ENCODE measurements around the gene IRAK1BP1. TPM values are rescaled to one million over a fixed set of nuclear protein-coding genes. Genes with fewer than 3 reads are reported as not detected.

Gene IRAK1BP1
- total RNA-seq, 1 donor from 2014 or later: 3.4 TPM

DNA sequence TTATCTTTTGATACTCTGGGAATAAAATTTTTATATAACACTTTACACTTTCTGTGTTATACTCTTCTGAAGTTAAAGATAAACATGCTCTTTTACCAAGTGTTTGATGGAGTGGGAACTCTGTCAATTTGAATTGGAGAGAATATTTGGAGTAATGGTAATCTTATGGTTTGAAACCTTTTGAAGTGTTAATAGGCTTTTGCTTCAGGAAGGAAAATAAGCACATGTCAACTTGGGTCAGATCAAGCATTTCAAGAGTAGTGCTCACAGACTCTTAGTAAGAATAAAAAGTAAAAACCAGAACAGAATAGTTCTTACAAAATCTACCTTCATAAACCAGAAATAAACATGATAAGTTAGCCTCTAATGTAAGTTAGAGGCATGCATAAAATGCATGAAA is 24.4 kb upstream of the IRAK1BP1 start:
- Histone ChIP-seq H3K4me2 (ENCODE audit: low read length) (no peak overlapping the region), H3K4me3 (ENCODE audit: insufficient read depth, low read depth, low read length) (no peak overlapping the region), H3K36me3 (ENCODE audit: insufficient read depth, low read length) (no peaks in the 10 kb centered on the region), H3K9ac (ENCODE audit: low read length) (no peak overlapping the region), H3K4me1 (ENCODE audit: insufficient read depth, low read length) (no peaks in the 10 kb centered on the region), H4K20me1 (ENCODE audit: insufficient read depth, low read length) (no peaks in the 10 kb centered on the region), H3K9me3 (ENCODE audit: insufficient read depth, low read depth, low read length) (no peaks in the 10 kb centered on the region), H2AFZ (ENCODE audit: low read depth, low read length) (no peak overlapping the region), H3K27ac (ENCODE audit: low read depth, low read length) (no peak overlapping the region), H3K79me2 (ENCODE audit: insufficient read depth, low read length) (no peaks in the 10 kb centered on the region), H3K27me3 (ENCODE audit: insufficient read depth, low read length) (no peaks in the 10 kb centered on the region)
- Mint-ChIP-seq H3K36me3 (ENCODE audit: low read depth, unreplicated experiment) (no peaks in the 10 kb centered on the region), H3K27me3 (ENCODE audit: low read depth, unreplicated experiment) (no peaks in the 10 kb centered on the region), H3K4me1 (ENCODE audit: low read depth, unreplicated experiment) (peaks cover 2% of the 10 kb centered on the region), H3K4me3 (ENCODE audit: unreplicated experiment) (no peak overlapping the region), H3K27ac (ENCODE audit: unreplicated experiment) (no peak overlapping the region), H3K9me3 (ENCODE audit: unreplicated experiment) (no peaks in the 10 kb centered on the region)
- FAIRE-seq: no peak
- DNase-seq (ENCODE audit: low read depth): no peak
- TF ChIP-seq, protein P1, sequence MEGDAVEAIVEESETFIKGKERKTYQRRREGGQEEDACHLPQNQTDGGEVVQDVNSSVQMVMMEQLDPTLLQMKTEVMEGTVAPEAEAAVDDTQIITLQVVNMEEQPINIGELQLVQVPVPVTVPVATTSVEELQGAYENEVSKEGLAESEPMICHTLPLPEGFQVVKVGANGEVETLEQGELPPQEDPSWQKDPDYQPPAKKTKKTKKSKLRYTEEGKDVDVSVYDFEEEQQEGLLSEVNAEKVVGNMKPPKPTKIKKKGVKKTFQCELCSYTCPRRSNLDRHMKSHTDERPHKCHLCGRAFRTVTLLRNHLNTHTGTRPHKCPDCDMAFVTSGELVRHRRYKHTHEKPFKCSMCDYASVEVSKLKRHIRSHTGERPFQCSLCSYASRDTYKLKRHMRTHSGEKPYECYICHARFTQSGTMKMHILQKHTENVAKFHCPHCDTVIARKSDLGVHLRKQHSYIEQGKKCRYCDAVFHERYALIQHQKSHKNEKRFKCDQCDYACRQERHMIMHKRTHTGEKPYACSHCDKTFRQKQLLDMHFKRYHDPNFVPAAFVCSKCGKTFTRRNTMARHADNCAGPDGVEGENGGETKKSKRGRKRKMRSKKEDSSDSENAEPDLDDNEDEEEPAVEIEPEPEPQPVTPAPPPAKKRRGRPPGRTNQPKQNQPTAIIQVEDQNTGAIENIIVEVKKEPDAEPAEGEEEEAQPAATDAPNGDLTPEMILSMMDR (IDR thresholded peaks at IDR 0.05; ENCODE audit: insufficient read depth, low read depth, low read length): no peak
- no peak for TF ChIP-seq EZH2 (IDR thresholded peaks at IDR 0.05; ENCODE audit: insufficient read depth, low read length)

DNA sequence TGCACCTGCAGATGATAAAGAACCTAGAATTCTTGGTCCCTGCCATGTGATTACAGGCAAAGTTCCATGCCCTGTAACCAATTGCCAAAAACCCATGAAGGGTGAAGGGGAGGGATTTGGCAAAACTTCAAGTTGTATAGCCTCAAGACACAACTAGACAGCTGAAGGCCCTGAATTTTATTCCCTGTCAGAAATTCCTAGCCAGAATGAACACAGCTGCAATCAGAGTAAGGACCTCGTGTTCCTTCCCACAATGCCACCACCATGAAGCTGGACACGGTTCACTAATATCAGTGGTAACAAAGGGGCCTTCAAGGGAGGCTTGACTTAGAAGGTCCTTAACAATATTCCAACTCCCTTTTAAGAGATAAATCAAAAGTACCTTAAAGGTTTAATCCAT is 22.5 kb upstream of the IRAK1BP1 start:
- Histone ChIP-seq H3K9ac (ENCODE audit: low read length) (no peak overlapping the region), H2AFZ (ENCODE audit: low read depth, low read length) (no peak overlapping the region), H3K36me3 (ENCODE audit: insufficient read depth, low read length) (no peaks in the 10 kb centered on the region), H3K4me1 (ENCODE audit: insufficient read depth, low read length) (no peaks in the 10 kb centered on the region), H3K4me3 (ENCODE audit: insufficient read depth, low read depth, low read length) (no peak overlapping the region), H3K4me2 (ENCODE audit: low read length) (no peak overlapping the region), H3K27ac (ENCODE audit: low read depth, low read length) (no peak overlapping the region), H3K27me3 (ENCODE audit: insufficient read depth, low read length) (no peaks in the 10 kb centered on the region), H3K9me3 (ENCODE audit: insufficient read depth, low read depth, low read length) (no peaks in the 10 kb centered on the region), H4K20me1 (ENCODE audit: insufficient read depth, low read length) (no peaks in the 10 kb centered on the region), H3K79me2 (ENCODE audit: insufficient read depth, low read length) (no peaks in the 10 kb centered on the region)
- FAIRE-seq: no peak
- Mint-ChIP-seq H3K27ac (ENCODE audit: unreplicated experiment) (no peak overlapping the region), H3K36me3 (ENCODE audit: low read depth, unreplicated experiment) (no peaks in the 10 kb centered on the region), H3K4me3 (ENCODE audit: unreplicated experiment) (no peak overlapping the region), H3K27me3 (ENCODE audit: low read depth, unreplicated experiment) (no peaks in the 10 kb centered on the region), H3K9me3 (ENCODE audit: unreplicated experiment) (no peaks in the 10 kb centered on the region), H3K4me1 (ENCODE audit: low read depth, unreplicated experiment) (peaks cover 2% of the 10 kb centered on the region)
- DNase-seq (ENCODE audit: low read depth): no peak
- no peak for TF ChIP-seq EZH2 (IDR thresholded peaks at IDR 0.05; ENCODE audit: insufficient read depth, low read length)
- TF ChIP-seq, protein P1 (IDR thresholded peaks at IDR 0.05; ENCODE audit: insufficient read depth, low read depth, low read length): no peak

DNA sequence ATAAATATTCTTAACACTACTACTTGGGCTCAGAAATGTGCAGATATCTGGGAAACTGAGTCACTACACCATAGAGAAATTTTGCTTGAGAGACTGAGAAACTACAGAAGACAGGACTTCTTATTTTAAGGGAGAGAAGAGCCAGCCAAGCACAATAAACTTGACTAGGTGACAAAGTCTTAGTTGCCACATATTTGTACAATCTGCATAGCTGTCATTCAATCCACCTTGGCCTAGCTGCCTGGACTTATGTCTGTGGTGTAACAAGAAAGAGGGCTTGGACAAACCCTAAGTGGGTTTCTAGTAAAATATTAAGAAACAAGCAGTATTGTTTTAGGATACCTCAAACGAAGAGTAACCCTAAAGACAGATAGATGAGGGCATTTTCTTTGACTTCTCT is 21.8 kb upstream of the IRAK1BP1 start:
- Histone ChIP-seq H3K36me3 (ENCODE audit: insufficient read depth, low read length) (no peaks in the 10 kb centered on the region), H3K4me2 (ENCODE audit: low read length) (no peak overlapping the region), H2AFZ (ENCODE audit: low read depth, low read length) (no peak overlapping the region), H3K4me1 (ENCODE audit: insufficient read depth, low read length) (no peaks in the 10 kb centered on the region), H3K27me3 (ENCODE audit: insufficient read depth, low read length) (no peaks in the 10 kb centered on the region), H4K20me1 (ENCODE audit: insufficient read depth, low read length) (no peaks in the 10 kb centered on the region), H3K79me2 (ENCODE audit: insufficient read depth, low read length) (no peaks in the 10 kb centered on the region), H3K9ac (ENCODE audit: low read length) (no peak overlapping the region), H3K4me3 (ENCODE audit: insufficient read depth, low read depth, low read length) (no peak overlapping the region), H3K9me3 (ENCODE audit: insufficient read depth, low read depth, low read length) (no peaks in the 10 kb centered on the region), H3K27ac (ENCODE audit: low read depth, low read length) (no peak overlapping the region)
- DNase-seq (ENCODE audit: low read depth): no peak
- Mint-ChIP-seq H3K36me3 (ENCODE audit: low read depth, unreplicated experiment) (no peaks in the 10 kb centered on the region), H3K4me3 (ENCODE audit: unreplicated experiment) (no peak overlapping the region), H3K9me3 (ENCODE audit: unreplicated experiment) (no peaks in the 10 kb centered on the region), H3K27ac (ENCODE audit: unreplicated experiment) (no peak overlapping the region), H3K27me3 (ENCODE audit: low read depth, unreplicated experiment) (no peaks in the 10 kb centered on the region), H3K4me1 (ENCODE audit: low read depth, unreplicated experiment) (peaks cover 2% of the 10 kb centered on the region)
- FAIRE-seq: no peak
- TF ChIP-seq EZH2 (IDR thresholded peaks at IDR 0.05; ENCODE audit: insufficient read depth, low read length): no peak
- TF ChIP-seq, protein P1 (IDR thresholded peaks at IDR 0.05; ENCODE audit: insufficient read depth, low read depth, low read length): no peak

Data from astrocyte (in vitro differentiated cells and primary cell).